Fibroblast of skin of right biceps (primary cell): ENCODE measurements around the gene TSPAN5.

Source experiments
- DNase-seq: peaks from one replicate; pipeline ENCODE4 v3.0.0-alpha.2; 2013

The TSPAN5 gene

DNA sequence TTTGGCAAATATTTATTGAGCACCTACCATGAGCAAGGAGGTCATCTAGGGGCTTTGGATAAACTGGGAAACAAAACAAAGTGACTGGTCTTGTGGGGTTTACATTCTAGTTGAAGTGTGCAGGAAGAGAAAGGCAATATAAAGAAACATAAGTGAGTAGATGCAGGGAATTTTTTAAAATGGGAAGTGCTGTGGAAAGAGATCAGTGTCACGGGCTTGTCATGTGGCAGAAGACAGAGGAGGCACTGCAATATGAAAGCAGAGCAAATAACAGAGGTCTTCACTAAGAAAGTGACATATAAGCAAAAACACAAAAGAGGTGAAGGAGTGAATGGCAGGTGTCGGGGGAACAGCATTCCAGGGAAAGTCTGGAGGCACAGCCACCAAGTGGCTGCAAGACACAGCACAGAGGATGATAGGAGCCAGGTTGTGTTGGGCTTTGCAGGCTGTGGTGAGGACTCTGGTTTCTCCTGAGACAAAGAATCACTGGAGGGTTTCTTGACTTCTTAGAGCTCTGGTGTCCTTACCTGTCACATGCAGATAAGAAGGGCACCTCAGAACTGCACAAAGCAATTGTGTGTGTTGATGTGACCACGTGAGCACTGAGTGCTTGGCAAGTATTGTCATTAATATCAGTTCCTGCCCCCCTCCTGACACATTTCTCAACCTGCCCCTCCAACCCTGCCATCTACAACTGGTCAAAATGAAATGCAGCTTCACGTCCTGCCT is 143.5 kb downstream of the TSPAN5 start:
- no peak for DNase-seq

DNA sequence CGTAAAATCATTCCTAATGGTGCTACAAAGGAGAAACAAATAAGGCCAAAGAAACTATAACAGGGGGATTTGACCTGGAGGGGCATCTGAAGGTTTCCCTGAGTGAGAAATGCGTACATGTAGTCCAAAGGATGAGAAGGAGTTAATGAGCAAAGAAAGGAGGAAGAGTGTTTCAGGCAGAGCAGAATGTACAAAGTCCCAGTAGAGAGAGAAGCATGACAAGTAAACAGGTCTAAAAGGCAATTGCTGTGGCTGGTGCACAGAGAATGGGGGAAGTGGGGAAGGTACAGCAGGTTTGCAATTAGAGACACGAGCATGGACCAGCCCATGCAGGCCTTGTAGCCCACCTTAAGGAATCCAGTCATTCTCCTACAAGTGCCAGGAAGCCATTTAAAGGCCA is 145.5 kb downstream of the TSPAN5 start:
- no peak for DNase-seq

DNA sequence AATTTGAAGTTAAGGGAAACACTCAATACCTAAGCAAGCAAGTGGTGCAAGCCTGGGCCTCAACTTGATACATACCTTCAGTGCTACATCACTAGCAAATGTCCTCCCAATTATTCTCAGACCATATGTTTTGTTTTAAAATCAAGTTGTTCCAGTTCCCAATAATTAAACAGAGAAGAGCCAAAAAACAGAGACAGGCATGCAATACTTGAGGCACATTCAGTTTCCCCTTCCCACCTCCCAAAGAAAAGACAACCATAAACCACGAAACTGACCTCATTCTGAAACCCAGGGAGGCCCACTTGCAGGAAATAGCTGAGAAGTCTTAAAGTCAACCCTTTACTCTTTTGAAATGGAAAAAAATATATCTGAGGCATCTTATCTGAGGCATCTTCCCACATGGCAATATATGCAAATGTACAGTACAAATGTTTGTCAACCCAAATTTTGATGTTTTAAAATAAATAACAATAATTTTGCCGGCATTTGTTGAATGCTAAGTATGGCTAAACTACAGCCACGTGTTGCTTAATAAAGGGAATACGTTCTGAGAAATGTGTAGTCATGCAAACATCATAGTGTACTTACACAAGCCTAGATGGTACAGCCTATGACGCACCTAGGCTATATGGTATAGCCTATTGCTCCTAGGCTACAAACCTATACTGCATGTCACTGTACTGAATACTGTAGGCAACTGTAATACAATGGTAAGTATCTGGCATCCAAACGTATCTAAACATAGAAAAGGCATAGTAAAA is 147.5 kb downstream of the TSPAN5 start:
- peak; percentile 97 for DNase-seq

DNA sequence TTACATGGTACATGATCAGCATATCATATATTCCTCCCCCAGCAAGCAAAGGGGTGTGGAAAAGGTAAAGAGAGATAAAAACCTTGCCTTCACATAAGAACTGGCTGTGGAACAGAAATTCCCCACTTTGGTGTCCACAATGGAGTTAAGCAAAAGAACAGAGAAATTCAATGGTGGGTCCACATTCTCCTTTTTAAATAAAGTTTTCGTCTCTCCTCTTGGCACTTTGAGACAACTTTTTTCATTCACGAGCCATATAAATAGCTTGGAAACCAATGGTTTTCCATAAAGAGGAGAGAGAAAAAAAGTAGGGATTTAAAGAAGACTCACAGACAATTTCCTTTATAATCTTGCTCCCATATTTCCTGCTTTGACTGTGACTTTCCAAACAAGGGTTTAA is 148.1 kb downstream of the TSPAN5 start:
- DNase-seq = no peak

DNA sequence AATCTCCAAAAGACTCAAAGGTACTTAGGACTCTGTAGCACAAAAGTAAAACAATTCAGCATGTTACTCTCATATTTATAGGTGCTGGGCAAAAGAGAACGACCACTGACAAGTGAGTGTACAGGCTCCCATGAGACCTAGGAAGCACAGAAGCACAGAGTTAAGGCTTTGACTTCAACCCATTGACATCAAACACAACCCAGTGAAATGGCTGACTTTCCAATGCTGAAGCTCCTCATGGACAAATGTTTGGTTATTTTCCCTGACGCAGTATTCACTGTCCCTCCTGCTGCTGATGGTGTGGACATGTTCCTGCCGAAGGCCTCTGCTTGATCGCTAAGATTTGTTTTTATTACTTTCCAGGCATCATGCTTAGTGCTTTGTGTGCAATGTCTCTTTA is 148.7 kb downstream of the TSPAN5 start:
- DNase-seq = no peak

DNA sequence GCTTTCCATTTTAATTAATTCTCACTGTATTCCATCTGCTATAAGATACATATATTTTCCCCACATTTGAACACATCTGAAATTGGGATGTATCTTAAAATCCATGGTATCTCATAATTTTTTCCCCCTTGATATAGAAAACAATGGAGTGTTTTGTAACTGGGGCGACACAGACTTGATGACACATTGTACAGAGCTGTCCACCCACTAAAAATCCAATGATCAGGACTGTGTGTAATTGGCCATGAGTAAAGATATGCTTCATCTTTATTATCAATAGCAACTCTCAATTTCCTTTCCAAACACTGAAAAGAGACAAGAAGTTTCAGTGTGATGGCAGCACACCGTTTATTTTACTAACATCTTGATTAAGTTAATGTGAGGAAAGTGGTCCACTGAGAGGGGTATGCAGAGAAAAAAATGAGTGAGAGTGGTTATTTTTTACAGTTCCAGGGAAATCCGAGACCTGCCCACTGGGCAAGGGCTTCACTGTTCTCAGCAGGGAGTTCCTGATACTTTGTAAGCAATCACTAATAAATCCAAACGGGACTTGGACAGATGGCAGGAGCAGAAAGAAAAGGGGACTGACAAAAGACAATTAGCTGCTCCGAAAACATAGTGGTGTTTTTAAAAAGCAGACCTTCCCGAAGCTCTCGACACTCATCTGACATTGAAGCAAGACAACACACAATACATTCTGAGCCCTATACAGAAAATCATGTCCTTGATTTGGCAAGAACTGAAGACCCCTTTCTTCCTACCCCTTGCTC is 149.4 kb downstream of the TSPAN5 start:
- no peak for DNase-seq

DNA sequence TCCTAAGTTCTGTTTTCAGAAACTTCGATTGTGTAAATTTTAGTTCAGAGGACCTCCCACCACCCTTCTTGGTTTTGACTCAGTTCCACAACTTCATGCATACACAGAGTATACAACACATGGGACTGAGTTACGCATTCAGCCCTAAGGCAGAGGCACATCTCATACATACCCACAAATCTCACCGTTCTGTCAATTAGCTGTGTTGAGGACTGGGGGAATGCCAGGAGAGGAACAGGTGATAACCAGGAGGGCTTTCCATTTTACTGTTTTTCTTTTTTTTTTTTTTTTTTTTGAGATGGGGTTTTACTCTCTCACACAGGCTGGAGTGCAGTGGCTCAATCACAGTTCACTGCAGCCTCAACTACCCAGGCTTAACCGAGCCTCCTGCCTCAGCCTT is 150.2 kb downstream of the TSPAN5 start:
- no peak for DNase-seq

DNA sequence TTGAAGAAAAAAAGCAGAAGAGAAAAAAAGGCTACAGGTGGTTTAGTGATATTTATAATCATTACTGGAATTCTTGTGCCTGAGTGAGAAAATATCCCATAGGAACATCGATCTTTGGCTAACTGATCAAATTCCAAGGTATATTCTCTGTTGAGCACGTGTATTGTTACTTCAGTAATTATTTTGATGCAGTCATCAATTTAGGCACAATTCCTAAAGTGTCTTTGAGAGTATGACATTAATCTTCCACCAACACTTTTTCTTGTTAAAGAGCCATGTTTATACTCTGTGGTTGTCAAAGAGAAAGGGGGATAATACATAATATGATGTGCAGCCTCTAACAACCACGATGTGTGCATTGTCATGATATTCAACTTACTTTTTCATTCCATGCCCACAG is 151.1 kb downstream of the TSPAN5 start:
- no peak for DNase-seq

DNA sequence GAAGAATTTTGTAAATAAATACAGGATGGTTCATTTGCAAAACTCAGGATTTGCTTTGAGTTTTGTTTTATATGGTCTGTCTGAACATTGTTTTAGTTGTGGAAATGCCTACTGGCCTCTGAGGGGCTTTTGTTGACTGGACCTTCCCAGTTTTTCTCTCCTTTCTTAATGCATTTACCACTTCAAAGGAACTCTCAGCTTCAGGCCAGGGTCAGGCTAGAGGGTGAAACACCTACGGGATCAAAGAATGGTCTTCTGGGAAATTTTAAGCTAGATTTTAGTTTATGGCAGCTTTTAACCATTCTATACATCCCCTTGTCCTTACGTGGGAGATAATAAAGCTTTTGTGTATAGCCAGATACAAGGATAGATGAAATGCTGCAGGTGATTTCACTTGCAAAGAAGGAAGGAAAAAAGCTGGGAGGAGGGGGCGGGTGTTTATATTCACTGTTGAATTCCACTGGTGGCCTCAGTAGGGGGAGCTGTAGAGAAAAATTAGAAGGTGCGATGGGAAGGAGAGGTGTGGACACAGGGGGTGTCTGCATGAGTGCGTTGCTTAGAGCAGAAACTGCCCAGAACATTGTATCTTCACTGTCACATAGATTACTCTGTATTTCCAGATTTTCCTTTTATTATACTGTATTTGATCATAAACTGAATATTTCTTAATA is 151.8 kb downstream of the TSPAN5 start:
- DNase-seq = no peak

DNA sequence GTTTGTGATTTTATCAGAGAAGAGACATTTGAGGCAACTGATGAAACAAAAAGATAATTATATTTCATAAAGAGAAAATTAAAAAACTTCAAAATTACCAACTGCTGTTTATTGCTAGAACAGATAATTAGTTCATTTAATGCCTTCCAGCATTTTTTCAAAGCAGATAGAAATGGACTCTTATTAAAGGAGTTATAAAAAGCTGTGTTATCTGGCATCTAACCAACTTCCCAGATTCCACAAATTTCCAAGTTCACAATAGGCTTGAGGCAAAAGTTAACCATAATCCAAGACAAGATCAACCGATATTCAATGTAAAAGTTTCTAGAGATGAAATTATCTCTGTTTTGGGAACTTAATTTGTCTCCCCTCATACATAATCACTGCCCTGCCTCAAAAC is 152.4 kb downstream of the TSPAN5 start:
- DNase-seq = peak; percentile 39

DNA sequence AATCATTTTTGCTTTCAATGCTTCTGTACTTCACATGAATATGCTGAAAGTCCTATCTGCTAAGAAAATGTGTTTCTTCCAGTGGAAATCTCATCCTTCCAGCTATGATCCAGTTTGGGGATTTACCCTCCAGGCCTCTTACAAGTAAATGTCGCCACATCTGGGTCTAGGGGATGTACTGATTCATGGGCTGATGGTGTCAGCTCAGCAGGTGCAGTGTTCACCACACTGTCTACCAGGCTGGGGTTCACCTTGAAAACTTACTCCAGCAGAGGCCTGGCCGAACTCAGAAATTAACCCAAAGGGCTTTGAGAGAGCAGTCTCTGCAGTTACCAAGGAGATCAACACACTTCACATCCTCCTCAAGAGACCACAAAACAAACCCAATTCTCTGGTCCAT is 154.3 kb downstream of the TSPAN5 start:
- no peak for DNase-seq

DNA sequence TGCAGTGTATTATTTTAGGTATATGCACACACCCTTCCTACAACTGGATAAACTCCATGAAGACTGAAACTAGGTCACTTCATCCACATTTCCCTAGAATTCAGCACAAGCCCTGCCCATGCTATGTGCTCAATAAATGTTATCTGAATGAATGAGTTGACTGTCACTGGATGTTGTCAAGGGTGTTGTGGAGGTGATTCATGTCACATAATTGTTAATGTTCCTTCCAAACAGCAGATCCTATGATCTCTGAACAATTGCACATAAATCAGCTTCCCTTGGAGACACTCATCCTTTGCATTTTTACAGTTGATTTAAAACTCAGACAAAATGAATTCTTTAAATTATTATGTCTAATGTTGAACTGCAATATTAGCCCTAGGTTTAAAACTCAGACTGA is 154.7 kb downstream of the TSPAN5 start:
- DNase-seq = peak; percentile 44

DNA sequence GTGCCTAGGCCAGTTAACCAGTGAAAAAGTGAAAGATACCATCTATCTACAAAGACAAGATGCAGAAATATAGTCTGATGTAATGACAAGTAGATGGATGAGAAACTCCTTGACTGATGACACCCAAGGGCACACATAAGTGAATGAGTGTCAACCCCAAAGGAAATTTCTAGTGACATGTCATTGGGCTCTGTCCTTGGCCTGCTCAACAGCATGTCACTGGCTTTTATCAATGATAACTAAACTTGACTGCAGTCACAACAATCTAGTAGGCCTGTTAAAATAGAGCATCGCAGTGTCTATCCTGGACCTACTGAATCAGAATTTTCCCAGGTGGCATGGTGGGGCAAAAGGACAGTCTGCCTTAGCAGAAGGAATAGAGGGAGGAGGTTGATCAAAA is 155.8 kb downstream of the TSPAN5 start:
- DNase-seq = no peak

DNA sequence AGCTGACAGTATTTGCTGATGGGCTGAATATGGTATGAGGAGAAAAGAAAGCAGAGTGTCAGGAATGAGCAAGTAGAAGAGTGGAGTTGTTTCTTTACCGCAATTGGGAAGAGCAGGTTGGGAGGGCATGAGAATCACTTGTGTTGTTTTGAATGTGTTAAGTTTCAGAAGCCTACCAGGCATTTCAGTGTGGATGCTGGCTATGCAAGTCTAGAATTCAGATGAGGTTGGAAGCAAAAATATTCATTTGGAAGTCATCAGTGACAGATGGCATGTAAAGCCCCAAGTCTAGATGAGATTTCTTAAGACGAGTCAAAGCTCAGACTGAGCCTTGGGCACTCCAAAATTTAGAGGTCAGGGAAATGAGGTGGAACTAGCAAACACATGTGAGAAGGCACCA is 156.4 kb downstream of the TSPAN5 start:
- DNase-seq = no peak

DNA sequence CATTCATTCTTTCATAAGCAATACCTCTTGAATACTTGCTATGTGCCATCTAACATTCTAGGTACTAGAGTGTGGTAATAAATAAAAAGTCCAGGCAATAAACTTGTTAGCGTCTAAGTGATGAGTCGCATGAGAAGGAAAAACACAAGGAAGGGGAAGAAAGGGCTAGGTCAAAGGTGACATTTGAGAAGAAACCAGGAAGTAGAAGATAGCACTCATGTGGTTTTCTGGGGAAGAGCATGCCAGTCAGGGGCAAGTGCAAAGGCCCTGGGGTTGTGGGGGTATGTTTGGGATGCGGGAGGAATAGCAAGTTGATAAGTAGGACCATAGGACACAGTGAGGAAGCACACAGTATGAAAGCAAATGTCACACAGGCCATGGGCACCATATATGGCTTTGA is 157.0 kb downstream of the TSPAN5 start:
- DNase-seq = no peak

DNA sequence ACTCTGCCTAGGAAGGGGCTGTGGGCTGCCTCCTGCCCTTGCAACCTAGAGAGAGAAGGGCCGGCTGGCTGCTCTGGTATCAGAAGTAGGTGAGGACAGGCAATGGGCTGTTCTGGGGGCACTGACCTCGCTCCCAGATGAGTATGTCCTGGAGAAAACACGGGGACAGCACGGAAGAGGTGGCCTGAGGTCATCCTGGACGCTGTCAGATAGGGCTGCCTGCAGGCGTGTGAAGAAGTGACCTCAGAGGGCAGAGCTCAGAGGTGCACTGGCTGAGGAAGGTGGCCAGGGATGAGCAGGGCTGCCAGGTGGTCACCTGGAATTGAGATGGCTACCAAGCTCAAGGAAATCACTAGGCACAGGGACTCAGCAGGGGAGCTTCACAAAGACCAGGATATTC is 159.6 kb downstream of the TSPAN5 start:
- no peak for DNase-seq

DNA sequence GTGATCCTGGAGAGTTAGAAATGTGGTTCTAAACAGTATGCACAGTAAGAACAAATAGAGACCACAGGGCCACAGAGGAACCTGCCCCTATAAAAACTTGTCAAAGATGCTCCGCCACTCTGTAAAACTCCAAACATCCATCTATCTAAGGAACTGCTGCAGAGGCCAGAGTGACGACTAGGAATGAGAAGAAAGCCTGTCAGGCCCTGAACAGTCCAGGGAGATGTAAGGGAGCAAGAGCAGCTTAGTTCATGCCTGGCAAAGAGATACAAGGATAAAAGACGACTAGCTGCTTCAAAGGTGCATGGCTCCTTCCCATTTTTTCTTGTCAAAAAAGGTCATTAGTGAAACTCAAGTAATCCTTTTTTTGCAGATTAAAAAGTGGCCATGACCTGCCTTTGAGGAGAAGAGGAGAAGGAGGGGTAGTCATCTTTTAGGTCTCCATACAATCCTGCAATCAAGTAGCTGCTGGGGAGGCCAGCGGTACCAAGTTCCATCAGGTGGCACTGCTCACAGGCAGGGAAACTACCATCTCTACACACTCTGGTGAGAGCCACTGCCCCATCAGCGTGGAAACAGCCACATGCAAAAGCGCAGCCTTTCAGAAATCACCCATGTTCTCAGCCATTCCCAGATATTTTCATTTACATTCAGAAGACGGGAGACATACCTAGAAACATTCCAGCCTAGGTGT is 162.1 kb downstream of the TSPAN5 start:
- DNase-seq = no peak

DNA sequence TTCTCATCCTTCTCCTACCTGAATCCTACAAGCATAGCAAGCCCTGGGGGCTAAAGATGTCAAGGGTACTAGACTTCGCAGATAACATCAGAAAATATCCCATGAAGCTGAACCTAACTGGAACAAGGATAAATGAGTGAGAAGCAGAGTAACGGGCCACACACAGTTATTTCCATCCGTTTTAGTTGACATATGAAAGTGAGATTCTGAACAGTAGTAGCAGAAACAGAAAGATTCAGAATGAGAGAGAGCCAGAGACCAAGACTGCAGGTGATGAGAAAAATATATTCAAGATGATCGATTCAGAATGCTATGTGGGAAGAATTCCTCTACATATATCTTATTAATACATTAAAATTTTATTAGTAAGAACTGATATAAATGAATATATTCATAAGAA is 165.1 kb downstream of the TSPAN5 start:
- DNase-seq = no peak

DNA sequence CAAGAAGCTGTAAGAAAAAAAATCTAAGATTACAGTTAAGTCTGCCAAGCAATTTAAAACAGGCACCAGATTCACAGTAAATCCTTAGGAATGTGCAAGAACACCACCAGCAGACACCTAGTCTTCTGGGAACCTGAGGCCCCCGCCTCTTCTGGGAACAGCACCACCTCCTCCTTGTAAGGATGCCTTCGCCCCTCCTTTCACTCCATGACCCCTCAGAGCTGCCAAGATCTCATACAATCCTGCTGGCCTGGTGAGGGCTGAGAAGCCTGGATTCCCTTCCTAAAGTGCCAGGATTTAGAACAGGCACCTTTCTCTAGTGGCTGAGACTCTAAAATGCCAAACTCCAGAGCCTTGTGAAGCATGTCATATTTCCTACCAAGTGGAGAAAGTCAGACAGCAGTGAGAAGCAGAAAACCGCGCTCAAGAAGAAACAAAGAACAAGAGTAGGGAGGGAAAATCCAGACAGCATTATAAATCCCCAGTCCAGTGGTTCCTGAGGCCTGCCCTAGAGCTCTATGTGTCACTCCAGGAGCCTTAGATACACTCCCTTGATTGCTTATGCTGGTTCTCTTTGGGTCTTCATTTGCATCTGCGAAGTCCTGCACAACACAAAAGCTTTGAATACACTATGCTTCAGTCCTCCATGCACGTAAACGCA is 166.4 kb downstream of the TSPAN5 start:
- DNase-seq = peak; percentile 87

DNA sequence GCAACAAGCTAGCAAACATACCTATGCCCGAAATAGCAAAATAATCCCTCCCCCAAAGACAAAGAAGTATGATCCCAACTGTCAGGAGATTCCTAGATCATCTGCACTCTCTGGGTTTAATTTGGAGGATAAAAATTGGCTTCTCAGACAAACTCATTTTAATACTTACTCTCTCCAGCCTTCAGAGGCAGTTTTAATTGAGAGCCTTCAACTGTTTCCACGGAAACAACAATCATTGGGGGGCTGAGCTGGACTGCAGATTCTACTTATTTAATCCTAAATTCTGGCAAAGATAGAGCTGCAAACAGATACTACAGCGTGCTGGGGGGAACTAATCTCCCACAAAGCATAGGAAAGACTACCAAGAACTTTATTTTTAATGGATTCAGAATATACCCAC is 168.2 kb downstream of the TSPAN5 start:
- DNase-seq = no peak

DNA sequence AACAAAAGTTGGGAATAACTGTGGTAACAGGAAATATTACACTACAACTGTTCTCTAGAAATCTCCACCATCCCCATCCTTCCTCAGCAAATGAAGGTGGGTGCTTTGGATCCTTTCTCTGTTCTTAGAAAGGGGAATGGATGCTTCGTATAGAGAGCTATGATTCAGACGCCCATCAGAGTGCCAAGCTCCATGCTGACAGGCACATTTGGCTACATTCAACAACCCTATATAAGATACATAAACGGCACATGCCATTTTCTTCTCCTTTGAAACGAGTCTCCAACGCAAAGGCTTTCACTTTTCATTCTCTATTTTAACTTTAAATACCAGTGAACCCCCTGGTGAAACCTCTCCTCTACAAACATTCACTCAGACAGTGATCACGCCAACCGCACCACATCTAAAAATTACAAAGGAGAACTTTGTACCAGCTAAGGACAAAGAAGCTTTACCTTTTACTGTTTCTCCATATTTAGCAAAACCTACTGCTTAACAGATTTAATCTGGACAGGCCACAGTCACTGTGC is 172.5 kb downstream of the TSPAN5 start:
- no peak for DNase-seq

DNA sequence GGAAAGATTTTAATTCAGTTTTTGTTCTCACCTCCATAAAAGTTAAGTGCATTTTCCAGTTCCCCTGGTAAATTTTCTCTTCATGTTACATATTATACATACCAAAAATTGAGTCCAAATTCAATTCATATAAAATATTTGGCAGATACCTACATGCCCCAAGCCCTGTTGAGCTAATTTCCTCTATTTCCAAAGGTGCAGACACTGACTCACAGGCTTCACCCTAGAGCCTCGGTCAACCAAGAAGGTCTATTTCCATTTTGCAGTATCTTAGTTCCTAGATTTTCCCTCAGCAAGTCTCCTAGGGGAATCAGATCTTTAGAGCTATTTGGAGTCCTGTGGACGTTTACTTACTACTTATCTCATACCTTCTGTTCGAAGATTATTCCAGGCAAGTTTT is 174.4 kb downstream of the TSPAN5 start:
- peak; percentile 35 for DNase-seq
